Activated CD4-positive, alpha-beta T cell treated with anti-CD3 and anti-CD28 coated beads, Interleukin-2, amount 10 ng/mL, durations not matched to agents 24 days and 14 days (primary cell): ENCODE results near the gene TMEM208. TPM values are rescaled to one million over a fixed set of nuclear protein-coding genes. Genes with fewer than 3 reads are reported as not detected.

Source experiments
- DNase-seq: peaks from one replicate; pipeline ENCODE4 v3.0.0; 2022
- H3K27ac Mint-ChIP-seq: one replicate; pipeline ENCODE4 v1.8.0; 2022; ENCODE audit warnings: mild to moderate bottlenecking, mixed read lengths
- H3K27me3 Mint-ChIP-seq: one replicate; pipeline ENCODE4 v1.8.0; 2022; ENCODE audit warnings: mixed read lengths
- H3K36me3 Mint-ChIP-seq: one replicate; pipeline ENCODE4 v1.8.0; 2022; ENCODE audit warnings: low read depth, mild to moderate bottlenecking, mixed read lengths
- H3K4me1 Mint-ChIP-seq: one replicate; pipeline ENCODE4 v1.8.0; 2021; ENCODE audit warnings: mixed read lengths
- H3K4me3 Mint-ChIP-seq: one replicate; pipeline ENCODE4 v1.8.0; 2022; ENCODE audit warnings: mild to moderate bottlenecking, moderate library complexity, mixed read lengths
- H3K9me3 Mint-ChIP-seq: one replicate; pipeline ENCODE4 v1.8.0; 2021; ENCODE audit warnings: mixed read lengths
- intact Hi-C: fragments of 100-400 bp; cut with micrococcal nuclease; formaldehyde crosslinking; loops from one replicate; pipeline ENCODE4 v1.15.1; 2023
- total RNA-seq: library from RNA; stranded (reverse); gene quantifications from 2 replicates; pipeline ENCODE4 v1.2.3, GENCODE V29; 2022

TMEM208 gene
- total RNA-seq, 1 donor from 2014 or later = 65.6 TPM

DNA sequence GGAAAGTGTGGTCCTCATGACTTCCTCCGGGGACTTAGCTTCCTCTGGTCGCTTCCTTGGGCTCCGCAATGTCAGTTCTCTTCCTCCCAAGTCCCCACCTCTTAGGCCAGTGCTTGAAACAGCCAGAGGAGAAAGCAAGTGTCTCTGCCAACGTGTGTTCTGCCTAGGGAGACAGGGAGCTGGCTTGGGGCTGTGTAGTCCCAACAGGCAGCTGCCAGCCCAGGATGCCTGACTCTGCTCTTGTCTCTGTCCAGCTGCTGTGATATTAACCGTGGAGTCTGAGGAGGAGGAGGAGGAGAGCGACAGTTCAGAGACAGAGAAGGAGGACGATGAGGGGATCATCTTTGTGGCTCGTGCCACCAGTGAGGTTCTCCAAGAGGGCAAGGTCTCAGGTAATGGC lies 38.9 kb downstream of the TMEM208 start:
- intact Hi-C loops = no loop called here
- no peaks in the 10 kb centered on the region for H3K9me3 Mint-ChIP-seq
- no peak overlapping the region for H3K4me3 Mint-ChIP-seq
- H3K27me3 Mint-ChIP-seq = no peaks in the 10 kb centered on the region
- no peak for DNase-seq
- no peaks in the 10 kb centered on the region for H3K36me3 Mint-ChIP-seq
- no peak overlapping the region for H3K27ac Mint-ChIP-seq
- no peaks in the 10 kb centered on the region for H3K4me1 Mint-ChIP-seq

- no peak overlapping the region for H3K27ac Mint-ChIP-seq
- H3K4me3 Mint-ChIP-seq = no peak overlapping the region
- no peak for DNase-seq
- intact Hi-C loops = no loop called here
- no peaks in the 10 kb centered on the region for H3K4me1 Mint-ChIP-seq
- peaks cover 2% of the 10 kb centered on the region for H3K36me3 Mint-ChIP-seq
- H3K27me3 Mint-ChIP-seq = no peaks in the 10 kb centered on the region
- H3K9me3 Mint-ChIP-seq = no peaks in the 10 kb centered on the region
Measured at GRCh38 chr16:67268136-67268579, 41.2 kb downstream of the TMEM208 start.

- Mint-ChIP-seq H3K4me3 (no peak overlapping the region), H3K9me3 (no peaks in the 10 kb centered on the region), H3K27me3 (no peaks in the 10 kb centered on the region), H3K4me1 (no peaks in the 10 kb centered on the region), H3K27ac (no peak overlapping the region), H3K36me3 (peaks cover 2% of the 10 kb centered on the region)
- intact Hi-C loops = no loop called here
- no peak for DNase-seq
Measured at GRCh38 chr16:67269766-67270165, 42.8 kb downstream of the TMEM208 start.

DNA sequence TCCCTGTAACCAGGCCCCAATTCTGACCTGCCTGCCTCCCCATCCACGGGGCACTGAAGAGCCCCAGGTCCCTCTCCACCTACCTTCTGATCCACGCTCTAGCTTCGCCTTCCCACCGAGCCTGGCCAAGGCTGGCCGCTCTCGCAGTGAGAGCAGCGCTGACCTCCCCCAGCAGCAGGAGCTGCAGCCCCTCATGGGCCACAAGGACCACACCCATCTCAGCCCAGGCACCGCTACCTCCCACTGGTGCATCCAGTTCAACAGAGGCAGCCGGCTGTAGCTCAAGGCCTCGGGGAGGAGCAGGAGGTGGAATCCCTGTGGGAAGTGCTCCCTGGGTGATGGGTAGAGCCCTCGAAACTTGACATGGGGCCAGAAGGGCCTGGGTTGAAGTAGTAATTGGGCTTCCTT lies 44.0 kb downstream of the TMEM208 start:
- H3K27me3 Mint-ChIP-seq = no peaks in the 10 kb centered on the region
- peaks cover 3% of the 10 kb centered on the region for H3K4me1 Mint-ChIP-seq
- intact Hi-C loops = no loop called here
- H3K4me3 Mint-ChIP-seq = no peak overlapping the region
- H3K27ac Mint-ChIP-seq = no peak overlapping the region
- DNase-seq = no peak
- peaks cover 7% of the 10 kb centered on the region for H3K36me3 Mint-ChIP-seq
- no peaks in the 10 kb centered on the region for H3K9me3 Mint-ChIP-seq

DNA sequence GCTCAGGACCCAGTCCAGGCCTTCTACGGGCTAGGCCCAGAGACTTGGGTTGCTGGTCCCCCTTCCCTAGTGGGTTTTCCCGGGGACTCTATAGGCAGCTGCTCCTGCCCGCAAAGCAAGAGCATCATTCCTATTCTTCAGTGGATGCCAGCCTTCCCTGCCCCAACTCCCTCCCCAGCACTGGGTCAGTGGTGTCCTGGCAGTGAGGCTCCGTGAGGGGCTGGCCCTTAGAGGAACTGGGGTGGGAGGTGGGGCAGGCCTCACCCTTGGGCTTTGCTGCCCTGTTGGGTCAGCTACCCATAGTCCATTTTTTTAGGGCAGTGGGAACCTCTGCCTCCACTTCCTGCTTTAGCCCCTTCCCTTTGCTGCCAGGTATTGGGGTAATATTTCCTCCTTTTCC lies 44.5 kb downstream of the TMEM208 start:
- Mint-ChIP-seq H3K27ac (no peak overlapping the region), H3K36me3 (peaks cover 9% of the 10 kb centered on the region)

DNA sequence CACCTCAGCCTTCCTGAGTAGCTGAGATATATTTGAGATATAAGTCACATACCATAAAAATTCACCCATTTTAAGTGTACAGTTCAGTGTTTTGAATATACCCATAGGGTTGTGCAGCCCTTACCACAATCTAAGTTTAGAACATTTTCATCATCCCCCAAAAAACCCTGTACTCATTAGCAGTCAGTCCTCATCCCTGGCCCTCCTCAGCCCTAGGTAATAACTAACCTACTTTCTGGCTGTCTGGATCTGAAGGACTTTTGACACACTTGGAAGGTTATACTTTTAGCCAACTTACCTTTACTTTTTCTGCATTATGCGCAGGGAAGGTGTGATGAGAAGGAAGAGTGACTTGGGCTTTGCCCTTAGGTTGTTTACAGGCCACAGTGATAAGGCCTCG lies 48.4 kb downstream of the TMEM208 start:
- Mint-ChIP-seq H3K4me1 (peaks cover 17% of the 10 kb centered on the region), H3K27me3 (no peaks in the 10 kb centered on the region), H3K27ac (no peak overlapping the region), H3K4me3 (no peak overlapping the region), H3K9me3 (no peaks in the 10 kb centered on the region), H3K36me3 (peaks cover 21% of the 10 kb centered on the region)
- no peak for DNase-seq
- intact Hi-C loops = loop anchor here (5.0 kb wide), 2 partner anchors 72 to 122 kb away; no protein-coding TSS in a partner anchor

More for the DNA sequence above, 44.5 kb downstream of the TMEM208 start:
- DNase-seq = no peak
- H3K4me1 Mint-ChIP-seq = peaks cover 4% of the 10 kb centered on the region
- H3K4me3 Mint-ChIP-seq = no peak overlapping the region
- H3K27me3 Mint-ChIP-seq = no peaks in the 10 kb centered on the region
- intact Hi-C loops = no loop called here
- H3K9me3 Mint-ChIP-seq = no peaks in the 10 kb centered on the region

- Mint-ChIP-seq H3K27me3 (no peaks in the 10 kb centered on the region), H3K36me3 (peaks cover 21% of the 10 kb centered on the region), H3K9me3 (no peaks in the 10 kb centered on the region), H3K27ac (peak overlapping the region; percentile 87), H3K4me3 (peak overlapping the region; percentile 89), H3K4me1 (peaks cover 18% of the 10 kb centered on the region)
- DNase-seq = no peak
- intact Hi-C loops = loop anchor here (5.0 kb wide), 2 partner anchors 70 to 120 kb away; no protein-coding TSS in a partner anchor
Measured at GRCh38 chr16:67277294-67277998, 50.5 kb downstream of the TMEM208 start.

GRCh38 chr16:67277999-67278772 lies 51.3 kb downstream of the TMEM208 start:
- Mint-ChIP-seq H3K36me3 (peaks cover 24% of the 10 kb centered on the region), H3K4me3 (peak overlapping the region; percentile 89), H3K27ac (peak overlapping the region; percentile 90), H3K27me3 (no peaks in the 10 kb centered on the region), H3K4me1 (peaks cover 18% of the 10 kb centered on the region), H3K9me3 (no peaks in the 10 kb centered on the region)
- DNase-seq = no peak
- intact Hi-C loops = loop anchor here (2.0 to 5.0 kb wide), 3 partner anchors 31 to 119 kb away; partner anchors contain the start of gene FHOD1

Other genes starting within 250 kb of the TMEM208 start
- gene CES4A, start 238.5 kb upstream of the TMEM208 start, total RNA-seq = 27.0 and 27.5 TPM in 2 replicates
- gene CBFB, start 198.0 kb upstream of the TMEM208 start, total RNA-seq = 163 and 172 TPM in 2 replicates
- gene PHAF1, start 117.2 kb upstream of the TMEM208 start, total RNA-seq = 19.4 and 19.8 TPM in 2 replicates
- gene B3GNT9, start 76.1 kb upstream of the TMEM208 start, total RNA-seq = 5.5 and 5.6 TPM in 2 replicates
- gene TRADD, start 67.2 kb upstream of the TMEM208 start, total RNA-seq = 28.9 and 30.1 TPM in 2 replicates
- 25.1 and 30.0 TPM in 2 replicates for gene FBXL8, start 67.2 kb upstream of the TMEM208 start, total RNA-seq
- gene HSF4, start 62.4 kb upstream of the TMEM208 start, total RNA-seq = 48.5 and 54.0 TPM in 2 replicates
- 31.0 and 36.7 TPM in 2 replicates for gene NOL3, start 56.6 kb upstream of the TMEM208 start, total RNA-seq
- 51.3 and 55.1 TPM in 2 replicates for gene MATCAP1, start 43.2 kb upstream of the TMEM208 start, total RNA-seq
- 0.12 TPM in 1 of 2 replicates, not detected in the other for gene EXOC3L1, start 37.0 kb upstream of the TMEM208 start, total RNA-seq
- gene E2F4, start 35.0 kb upstream of the TMEM208 start, total RNA-seq = 165 and 166 TPM in 2 replicates
- 8.2 and 8.7 TPM in 2 replicates for gene ELMO3, start 28.0 kb upstream of the TMEM208 start, total RNA-seq
- gene FHOD1, start 20.4 kb downstream of the TMEM208 start, total RNA-seq = 128 TPM in 2 replicates
- 5.3 TPM in 2 replicates for gene SLC9A5, start 21.8 kb downstream of the TMEM208 start, total RNA-seq
- gene PLEKHG4, start 52.4 kb downstream of the TMEM208 start, total RNA-seq = 43.4 and 43.8 TPM in 2 replicates
- gene KCTD19, start 99.6 kb downstream of the TMEM208 start, total RNA-seq = 1.0 and 1.3 TPM in 2 replicates
- gene LRRC36, start 99.7 kb downstream of the TMEM208 start, total RNA-seq = 0.23 TPM in 1 of 2 replicates, not detected in the other
- gene TPPP3, start 166.4 kb downstream of the TMEM208 start, total RNA-seq = not detected in 2 replicates
- gene ZDHHC1, start 189.3 kb downstream of the TMEM208 start, total RNA-seq = 0.54 and 0.85 TPM in 2 replicates
- 3.5 and 5.2 TPM in 2 replicates for gene HSD11B2, start 204.0 kb downstream of the TMEM208 start, total RNA-seq